HepG2 (cell line): ENCODE measurements around the gene RBM8A. TPM values are rescaled to one million over a fixed set of nuclear protein-coding genes. Genes with fewer than 3 reads are reported as not detected.
A peak's percentile ranks its signal among the peaks of the same experiment; 100 is the strongest.

Experiments
- ARNT2 ChIP-seq: sonication (generic); formaldehyde crosslinking; IDR thresholded peaks from 2 replicates; pipeline ENCODE4 v1.8.0; 2022; ENCODE audit warnings: mild to moderate bottlenecking, low read depth, missing genetic modification reagents, moderate library complexity
- CEBPB ChIP-seq: IDR thresholded peaks from 2 replicates; pipeline ENCODE4 v1.6.1; 2011; ENCODE audit warnings: low read depth, low read length, improper control_type of control experiment, borderline replicate concordance
- GTF3A ChIP-seq: sonication (generic); formaldehyde crosslinking; conservative IDR thresholded peaks from 2 replicates; pipeline ENCODE4 v1.4.0; 2020; ENCODE audit warnings: mild to moderate bottlenecking, missing genetic modification reagents
- HOXA3 ChIP-seq: sonication (generic); formaldehyde crosslinking; IDR thresholded peaks from 2 replicates; pipeline ENCODE4 v1.5.0; 2020; ENCODE audit warnings: missing genetic modification reagents
- JUN ChIP-seq: sonication (generic); formaldehyde crosslinking; IDR thresholded peaks from 2 replicates; pipeline ENCODE4 v1.4.0; 2020; ENCODE audit warnings: mild to moderate bottlenecking, missing genetic modification reagents
- KLF6 ChIP-seq: IDR thresholded peaks from 2 replicates; pipeline ENCODE4 v1.8.0; 2016; ENCODE audit warnings: missing biosample characterization, missing genetic modification reagents
- MIXL1 ChIP-seq: IDR thresholded peaks from 2 replicates; pipeline ENCODE4 v1.6.1; 2016
- MXI1 ChIP-seq: IDR thresholded peaks from 3 replicates; pipeline ENCODE4 v1.6.1; 2012; ENCODE audit warnings: low read depth, low read length, inconsistent platforms, borderline replicate concordance
- NCOA2 ChIP-seq: sonication (generic); formaldehyde crosslinking; IDR thresholded peaks from 2 replicates; pipeline ENCODE4 v1.8.0; 2022; ENCODE audit warnings: inconsistent platforms
- NFE2 ChIP-seq: sonication (generic); formaldehyde crosslinking; IDR thresholded peaks from 2 replicates; pipeline ENCODE4 v1.4.0; 2020; ENCODE audit warnings: missing genetic modification reagents
- NR2F1 ChIP-seq, 2 experiments: fragments of 450-650 bp in 1 of 2; formaldehyde crosslinking in 1 of 2; IDR thresholded peaks; 2 replicates each; pipeline versions ENCODE4 v1.5.0 to v1.6.1; 2016 to 2020; ENCODE audit warnings: mild to moderate bottlenecking in 1 of 2, missing compliant biosample characterization in 1 of 2, missing genetic modification reagents in 1 of 2, moderate library complexity in 1 of 2
- SIX4 ChIP-seq: sonication (generic); formaldehyde crosslinking; IDR thresholded peaks from 2 replicates; pipeline ENCODE4 v1.4.0; 2020; ENCODE audit warnings: missing genetic modification reagents
- TOPORS ChIP-seq: sonication (generic); formaldehyde crosslinking; IDR thresholded peaks from 2 replicates; pipeline ENCODE4 v1.8.0; 2023; ENCODE audit warnings: mild to moderate bottlenecking, missing genetic modification reagents
- ZBTB8A ChIP-seq: sonication (generic); formaldehyde crosslinking; IDR thresholded peaks from 2 replicates; pipeline ENCODE4 v1.4.0; 2020; ENCODE audit warnings: mild to moderate bottlenecking, low read depth, missing genetic modification reagents, borderline replicate concordance
- ZNF20 ChIP-seq: sonication (generic); formaldehyde crosslinking; IDR thresholded peaks from 2 replicates; pipeline ENCODE4 v1.4.0; 2020; ENCODE audit warnings: mild to moderate bottlenecking, moderate library complexity, missing genetic modification reagents
- ZNF263 ChIP-seq: sonication (generic); formaldehyde crosslinking; IDR thresholded peaks from 2 replicates; pipeline ENCODE4 v1.4.0; 2020; ENCODE audit warnings: missing genetic modification reagents
- ZNF292 ChIP-seq: sonication (generic); formaldehyde crosslinking; IDR thresholded peaks from 2 replicates; pipeline ENCODE4 v1.8.1; 2022; ENCODE audit warnings: mild to moderate bottlenecking, low read depth, missing genetic modification reagents, borderline replicate concordance
- ZNF331 ChIP-seq: sonication (generic); formaldehyde crosslinking; IDR thresholded peaks from 2 replicates; pipeline ENCODE4 v1.4.0; 2020; ENCODE audit warnings: missing genetic modification reagents
- ZNF510 ChIP-seq: sonication (generic); formaldehyde crosslinking; IDR thresholded peaks from 2 replicates; pipeline ENCODE4 v1.4.0; 2020; ENCODE audit warnings: low read depth, mild to moderate bottlenecking, missing genetic modification reagents
- ZNF572 ChIP-seq: sonication (generic); formaldehyde crosslinking; IDR thresholded peaks from 2 replicates; pipeline ENCODE4 v1.5.1; 2020; ENCODE audit warnings: mild to moderate bottlenecking, missing genetic modification reagents
- ZNF652 ChIP-seq: IDR thresholded peaks from 2 replicates; pipeline ENCODE4 v1.6.1; 2016; ENCODE audit warnings: low read depth, borderline replicate concordance
- ZNF720 ChIP-seq: sonication (generic); formaldehyde crosslinking; IDR thresholded peaks from 2 replicates; pipeline ENCODE4 v1.4.0; 2020; ENCODE audit warnings: missing genetic modification reagents
- ZNF75D ChIP-seq: sonication (generic); formaldehyde crosslinking; IDR thresholded peaks from 2 replicates; pipeline ENCODE4 v1.8.1; 2023; ENCODE audit warnings: missing genetic modification reagents, mild to moderate bottlenecking, borderline replicate concordance
- polyA plus RNA-seq, 8 experiments: library from polyadenylated mRNA; depleted of rRNA in 3 of 8; stranded (reverse) in 7 of 8; unstranded in 1 of 8; fragments of >200 nt; fragmentation: Illumina TruSeq in 4 of 8; extraction: Trizol in 4 of 8; gene quantifications; 2 replicates each; pipeline versions ENCODE4 v1.2.1 to v1.2.3, GENCODE V29; 2011 to 2016; ENCODE audit warnings: low read depth in 4 of 8, missing spikeins in 1 of 8, mixed read lengths in 1 of 8; ENCODE audit not compliant: insufficient read depth in 1 of 8
- total RNA-seq, 5 experiments: library from RNA; depleted of rRNA; stranded (reverse); fragments of >200 nt; fragmentation: Illumina TruSeq; extraction: Trizol; gene quantifications; 2 replicates each; pipeline ENCODE4 v1.2.3, GENCODE V29; 2016; ENCODE audit warnings: low read depth in 1 of 5
- TF ChIP-seq, protein P1 (sequence below): sonication (generic); formaldehyde crosslinking; IDR thresholded peaks from 2 replicates; pipeline ENCODE4 v1.4.0; 2020; ENCODE audit warnings: mild to moderate bottlenecking, missing genetic modification reagents
- TF ChIP-seq, protein P2 (sequence below): sonication (generic); formaldehyde crosslinking; IDR thresholded peaks from 2 replicates; pipeline ENCODE4 v1.5.0; 2020; ENCODE audit warnings: missing genetic modification reagents
- TF ChIP-seq, protein P3 (sequence below): IDR thresholded peaks from 2 replicates; pipeline ENCODE4 v1.6.1; 2016; ENCODE audit warnings: control low read depth
- TF ChIP-seq, protein P4 (sequence below): sonication (generic); formaldehyde crosslinking; IDR thresholded peaks from 2 replicates; pipeline ENCODE4 v1.8.0; 2022; ENCODE audit warnings: missing genetic modification reagents, mild to moderate bottlenecking, borderline replicate concordance

Gene RBM8A
- total and polyA plus RNA-seq, 2 of the 13 experiments (the other 11 are each of a cell fraction or from before 2014, with no cell fraction given): 106 to 162 TPM

DNA sequence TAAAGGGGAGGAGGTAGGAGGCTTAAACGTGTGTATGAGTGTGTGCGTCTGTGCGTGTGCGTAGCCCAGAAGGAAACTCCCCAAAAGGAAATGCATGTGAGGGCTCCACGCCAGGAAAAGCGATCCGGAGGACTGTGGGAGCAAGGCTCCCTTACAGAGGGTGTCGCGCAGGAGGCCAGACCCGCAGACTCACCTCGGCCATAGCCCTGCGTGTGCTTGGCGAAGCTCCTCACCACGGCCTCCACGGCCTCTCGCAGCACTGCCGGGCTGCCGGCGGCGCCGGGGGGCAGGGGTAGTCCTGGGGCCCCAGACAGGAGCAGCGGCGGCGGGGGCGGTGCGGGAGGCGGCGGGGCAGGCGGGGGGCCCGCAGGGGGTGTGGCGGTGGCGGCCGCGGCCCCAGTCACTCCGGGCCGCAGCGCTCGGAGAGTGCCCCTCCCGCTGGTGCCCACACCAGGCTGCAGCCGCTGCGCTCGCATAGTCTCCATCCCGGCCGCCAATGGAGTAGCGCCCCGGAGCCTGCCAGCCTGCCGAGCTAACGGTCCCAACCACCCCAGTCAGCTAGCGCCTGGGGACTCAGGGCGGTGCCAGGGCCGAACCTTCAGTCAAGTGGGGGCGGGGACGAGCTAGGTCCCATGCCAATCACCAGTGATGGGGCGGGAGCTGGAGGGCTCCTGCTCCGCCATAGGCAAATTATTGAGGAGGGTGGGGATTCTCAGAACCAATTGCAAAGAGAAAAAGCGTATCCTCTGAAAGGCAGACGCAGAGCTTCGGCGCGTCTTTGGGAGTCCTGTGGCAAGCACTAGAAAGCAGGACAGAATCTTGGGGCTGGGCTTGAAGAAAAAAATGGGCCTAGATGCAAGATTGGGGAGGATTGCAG lies 30.4 kb upstream of the RBM8A start, which contains the start of gene LIX1L (continued):
- TF ChIP-seq ZNF572 (CRISPR knock-in tag) (no peak), MXI1 (peak; percentile 39; the same call in 1 of the 3 replicates), ZNF331 (no peak), ZBTB8A (CRISPR knock-in tag) (no peak), KLF6 (CRISPR knock-in tag) (no peak), JUN (CRISPR knock-in tag) (no peak), NCOA2 (CRISPR knock-in tag) (no peak), ZNF292 (no peak), HOXA3 (CRISPR knock-in tag) (peak; percentile 52), ARNT2 (CRISPR knock-in tag) (peak; percentile 56; the same call in 1 of the 2 replicates), ZNF75D (CRISPR knock-in tag) (no peak), ZNF720 (CRISPR knock-in tag) (no peak), CEBPB (no peak), ZNF20 (CRISPR knock-in tag) (no peak), SIX4 (CRISPR knock-in tag) (no peak), NFE2 (no peak), ZNF510 (CRISPR knock-in tag) (no peak), NR2F1 (CRISPR knock-in tag; IDR thresholded peaks at IDR 0.05) (no peak), ZNF652 (no peak), ZNF263 (no peak), MIXL1 (CRISPR knock-in tag) (no peak), TOPORS (0 out of 2 replicates have a peak, but pooled peaks have one; percentile 36), GTF3A (CRISPR knock-in tag) (no peak)
- TF ChIP-seq, protein P1, sequence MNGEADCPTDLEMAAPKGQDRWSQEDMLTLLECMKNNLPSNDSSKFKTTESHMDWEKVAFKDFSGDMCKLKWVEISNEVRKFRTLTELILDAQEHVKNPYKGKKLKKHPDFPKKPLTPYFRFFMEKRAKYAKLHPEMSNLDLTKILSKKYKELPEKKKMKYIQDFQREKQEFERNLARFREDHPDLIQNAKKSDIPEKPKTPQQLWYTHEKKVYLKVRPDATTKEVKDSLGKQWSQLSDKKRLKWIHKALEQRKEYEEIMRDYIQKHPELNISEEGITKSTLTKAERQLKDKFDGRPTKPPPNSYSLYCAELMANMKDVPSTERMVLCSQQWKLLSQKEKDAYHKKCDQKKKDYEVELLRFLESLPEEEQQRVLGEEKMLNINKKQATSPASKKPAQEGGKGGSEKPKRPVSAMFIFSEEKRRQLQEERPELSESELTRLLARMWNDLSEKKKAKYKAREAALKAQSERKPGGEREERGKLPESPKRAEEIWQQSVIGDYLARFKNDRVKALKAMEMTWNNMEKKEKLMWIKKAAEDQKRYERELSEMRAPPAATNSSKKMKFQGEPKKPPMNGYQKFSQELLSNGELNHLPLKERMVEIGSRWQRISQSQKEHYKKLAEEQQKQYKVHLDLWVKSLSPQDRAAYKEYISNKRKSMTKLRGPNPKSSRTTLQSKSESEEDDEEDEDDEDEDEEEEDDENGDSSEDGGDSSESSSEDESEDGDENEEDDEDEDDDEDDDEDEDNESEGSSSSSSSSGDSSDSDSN: peak; percentile 79
- TF ChIP-seq, protein P2, sequence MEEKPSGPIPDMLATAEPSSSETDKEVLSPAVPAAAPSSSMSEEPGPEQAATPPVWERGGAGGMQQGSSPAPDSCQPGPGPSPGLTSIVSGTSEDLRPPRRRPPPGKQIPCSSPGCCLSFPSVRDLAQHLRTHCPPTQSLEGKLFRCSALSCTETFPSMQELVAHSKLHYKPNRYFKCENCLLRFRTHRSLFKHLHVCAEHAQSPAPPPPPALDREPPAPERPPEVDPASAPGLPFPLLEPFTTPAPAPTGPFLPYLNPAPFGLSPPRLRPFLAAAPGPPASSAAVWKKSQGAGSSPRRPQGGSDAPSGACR: no peak
- TF ChIP-seq, protein P3, sequence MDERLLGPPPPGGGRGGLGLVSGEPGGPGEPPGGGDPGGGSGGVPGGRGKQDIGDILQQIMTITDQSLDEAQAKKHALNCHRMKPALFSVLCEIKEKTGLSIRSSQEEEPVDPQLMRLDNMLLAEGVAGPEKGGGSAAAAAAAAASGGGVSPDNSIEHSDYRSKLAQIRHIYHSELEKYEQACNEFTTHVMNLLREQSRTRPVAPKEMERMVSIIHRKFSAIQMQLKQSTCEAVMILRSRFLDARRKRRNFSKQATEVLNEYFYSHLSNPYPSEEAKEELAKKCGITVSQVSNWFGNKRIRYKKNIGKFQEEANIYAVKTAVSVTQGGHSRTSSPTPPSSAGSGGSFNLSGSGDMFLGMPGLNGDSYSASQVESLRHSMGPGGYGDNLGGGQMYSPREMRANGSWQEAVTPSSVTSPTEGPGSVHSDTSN: peak; percentile 94
- TF ChIP-seq, protein P4, sequence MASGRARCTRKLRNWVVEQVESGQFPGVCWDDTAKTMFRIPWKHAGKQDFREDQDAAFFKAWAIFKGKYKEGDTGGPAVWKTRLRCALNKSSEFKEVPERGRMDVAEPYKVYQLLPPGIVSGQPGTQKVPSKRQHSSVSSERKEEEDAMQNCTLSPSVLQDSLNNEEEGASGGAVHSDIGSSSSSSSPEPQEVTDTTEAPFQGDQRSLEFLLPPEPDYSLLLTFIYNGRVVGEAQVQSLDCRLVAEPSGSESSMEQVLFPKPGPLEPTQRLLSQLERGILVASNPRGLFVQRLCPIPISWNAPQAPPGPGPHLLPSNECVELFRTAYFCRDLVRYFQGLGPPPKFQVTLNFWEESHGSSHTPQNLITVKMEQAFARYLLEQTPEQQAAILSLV (CRISPR knock-in tag): no peak
